GM18499 (cell line): Measurements from ENCODE around the gene CCDC148.
"Not testable (repeated sequence)": the region's sequence is repeated elsewhere in the genome, so short reads cannot be mapped to it uniquely, and the experiment has no call there.

Source experiments
- ATAC-seq: cut with Tn5 transposase; IDR thresholded peaks from one replicate; pipeline ENCODE4 v1.9.1; 2021; ENCODE audit warnings: moderate number of reproducible peaks; ENCODE audit not compliant: insufficient read depth, unreplicated experiment

Gene CCDC148

DNA sequence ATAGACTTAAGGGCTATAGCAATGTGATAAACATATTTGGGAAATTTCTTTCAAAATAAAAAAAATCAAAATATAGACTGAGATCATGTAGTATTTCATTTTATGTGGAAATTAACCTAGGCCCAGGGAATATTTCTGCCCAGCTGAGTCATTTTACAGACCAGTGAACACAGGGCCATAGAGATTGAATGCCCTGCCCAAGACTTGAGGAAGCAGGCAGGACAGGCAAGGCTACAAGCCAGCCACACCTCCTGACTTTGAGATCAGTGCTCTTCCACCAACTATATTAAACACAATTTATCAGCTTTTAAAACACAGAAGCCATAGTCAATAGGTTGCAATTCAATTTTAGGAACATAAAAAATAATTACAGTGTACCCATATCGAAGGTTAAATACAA, 12.9 kb downstream of the CCDC148 start:
- ATAC-seq, result no peak

DNA sequence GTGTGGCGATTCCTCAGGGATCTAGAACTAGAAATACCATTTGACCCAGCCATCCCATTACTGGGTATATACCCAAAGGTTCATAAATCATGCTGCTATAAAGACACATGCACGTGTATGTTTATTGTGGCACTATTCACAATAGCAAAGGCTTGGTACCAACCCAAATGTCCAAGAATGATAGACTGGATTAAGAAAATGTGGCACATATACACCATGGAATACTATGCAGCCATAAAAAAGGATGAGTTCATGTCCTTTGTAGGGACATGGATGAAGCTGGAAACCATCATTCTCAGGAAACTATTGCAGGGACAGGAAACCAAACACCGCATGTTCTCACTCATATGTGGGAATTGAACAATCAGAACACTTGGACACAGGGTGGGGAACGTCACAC, 17.5 kb downstream of the CCDC148 start:
- ATAC-seq, result not testable (repeated sequence)

DNA sequence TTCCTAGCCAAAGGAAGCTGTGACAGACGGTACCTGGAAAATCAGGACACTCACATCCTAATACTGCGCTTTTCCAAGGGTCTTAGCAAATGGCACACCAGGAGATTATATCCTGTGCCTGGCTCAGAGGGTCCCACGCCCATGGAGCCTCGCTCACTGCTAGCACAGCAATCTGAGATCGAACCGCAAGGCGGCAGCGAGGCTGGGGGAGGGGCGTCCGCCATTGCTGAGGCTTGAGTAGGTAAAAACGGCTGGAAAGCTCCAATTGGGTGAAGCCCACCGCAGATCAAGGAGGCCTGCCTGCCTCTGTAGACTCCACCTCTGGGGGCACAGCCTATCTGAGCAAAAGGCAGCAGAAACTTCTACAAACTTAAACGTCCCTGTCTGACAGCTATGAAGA, 22.8 kb downstream of the CCDC148 start:
- not testable (repeated sequence) for ATAC-seq

DNA sequence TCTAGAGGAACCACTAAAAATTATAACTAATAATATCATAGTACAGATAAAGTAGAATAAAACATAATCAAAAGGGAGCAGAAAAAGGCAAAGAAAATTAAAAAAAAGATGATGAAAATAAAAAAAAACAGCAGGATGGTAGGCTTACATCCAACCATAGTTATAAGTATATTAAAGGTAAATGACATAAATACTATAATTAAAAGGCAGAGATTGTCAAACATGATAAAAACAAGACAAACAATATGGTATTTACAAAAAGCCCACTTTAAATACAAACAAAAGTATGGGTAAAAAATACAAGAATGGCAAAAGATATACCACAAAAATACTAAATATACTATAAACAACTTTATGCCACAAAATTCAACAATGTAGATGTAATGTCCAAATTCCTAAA, 24.4 kb downstream of the CCDC148 start:
- ATAC-seq, result no peak

DNA sequence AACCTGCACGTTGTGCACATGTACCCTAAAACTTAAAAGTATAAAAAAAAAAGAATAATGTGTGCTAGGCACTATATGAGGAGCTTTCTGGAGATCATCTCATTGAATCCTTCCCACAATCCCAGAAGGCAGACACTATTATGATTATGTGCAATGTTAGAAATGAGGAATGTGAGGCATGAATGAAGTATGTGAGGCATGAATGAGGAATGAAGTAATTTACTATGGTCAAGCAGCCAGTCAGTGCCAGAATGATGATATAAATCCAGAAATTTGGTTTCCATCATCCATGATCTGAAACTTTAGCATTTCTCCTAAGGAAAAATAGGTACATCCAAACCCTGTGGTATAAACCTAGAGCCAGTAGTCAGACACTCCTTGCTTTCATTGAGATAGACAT, 42.0 kb downstream of the CCDC148 start:
- ATAC-seq, result no peak

DNA sequence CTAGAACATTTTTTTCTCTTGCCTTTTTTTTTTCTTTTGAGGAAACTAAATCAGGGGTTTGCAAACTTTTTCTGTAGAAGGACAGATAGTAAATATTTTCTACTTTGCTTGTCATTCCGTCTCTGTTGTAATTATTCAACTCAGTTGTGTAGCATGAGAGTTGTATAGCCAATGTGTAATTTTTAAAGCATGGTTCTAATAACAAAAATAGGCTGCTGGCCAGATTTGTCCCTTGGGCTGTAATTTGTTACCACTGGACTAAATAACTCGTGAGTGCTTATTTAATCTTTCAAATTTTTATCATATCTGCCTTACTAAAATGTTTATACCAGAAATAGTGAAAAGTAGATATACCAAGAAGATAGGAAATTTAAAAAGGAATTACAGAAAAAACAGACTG, 43.0 kb downstream of the CCDC148 start:
- ATAC-seq, result no peak

DNA sequence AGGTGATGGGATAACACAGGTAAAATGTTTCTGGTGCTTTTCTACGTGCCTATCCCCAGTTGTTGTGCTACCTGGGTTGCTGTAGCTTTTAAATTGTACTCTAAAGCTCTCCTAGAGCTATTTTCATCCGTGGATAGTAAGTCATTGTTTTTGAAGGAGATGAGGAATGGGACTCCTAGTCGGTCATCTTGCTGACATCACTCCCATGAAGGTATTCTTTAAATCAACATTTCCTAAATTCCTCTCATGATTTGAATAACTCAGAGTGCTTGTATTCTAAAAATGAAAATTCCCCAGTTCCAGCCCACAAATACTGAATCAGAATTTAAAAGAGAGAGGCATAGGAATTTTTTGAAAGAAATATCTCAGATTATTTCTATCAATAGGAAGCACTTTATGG, 44.3 kb downstream of the CCDC148 start:
- ATAC-seq, result no peak

DNA sequence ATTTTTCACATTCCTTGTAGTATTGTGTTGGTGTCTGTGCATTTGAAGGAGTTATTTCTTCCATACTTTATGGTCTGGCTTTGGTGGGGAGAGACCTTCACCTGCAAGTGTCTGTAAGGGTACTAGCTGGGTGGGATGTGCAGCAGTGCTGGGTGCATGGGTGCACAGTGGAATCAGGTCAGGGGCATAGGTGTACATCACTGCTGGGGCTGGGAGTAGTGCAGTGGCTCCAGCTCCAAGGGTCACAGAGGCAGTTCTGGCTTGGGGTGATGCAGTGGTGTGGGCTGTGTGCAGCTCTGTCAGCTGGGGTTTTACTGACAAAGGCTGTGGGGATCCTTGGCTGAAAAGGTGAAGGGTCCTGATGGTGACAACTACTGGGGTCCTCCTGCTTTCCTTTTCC, 44.8 kb downstream of the CCDC148 start:
- ATAC-seq, result no peak

DNA sequence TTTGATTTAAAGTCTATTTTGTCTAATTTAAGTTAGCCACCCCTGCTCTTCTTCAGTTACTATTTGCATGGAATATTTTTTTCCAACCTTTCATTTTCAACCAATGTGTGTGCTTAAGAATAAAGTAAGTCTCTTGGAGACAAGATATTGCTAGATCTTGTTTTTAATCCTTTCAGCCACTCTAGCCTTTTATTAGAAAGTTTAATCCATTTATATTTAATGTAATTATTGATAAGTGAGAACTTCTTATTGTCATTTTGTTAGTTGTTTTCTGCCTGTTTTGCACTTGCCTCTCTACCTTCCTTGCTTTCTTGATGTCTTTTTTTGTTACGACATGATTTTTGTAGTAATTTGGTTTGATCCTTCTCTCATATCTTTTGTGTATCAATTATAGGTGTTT, 46.4 kb downstream of the CCDC148 start:
- ATAC-seq, result no peak

DNA sequence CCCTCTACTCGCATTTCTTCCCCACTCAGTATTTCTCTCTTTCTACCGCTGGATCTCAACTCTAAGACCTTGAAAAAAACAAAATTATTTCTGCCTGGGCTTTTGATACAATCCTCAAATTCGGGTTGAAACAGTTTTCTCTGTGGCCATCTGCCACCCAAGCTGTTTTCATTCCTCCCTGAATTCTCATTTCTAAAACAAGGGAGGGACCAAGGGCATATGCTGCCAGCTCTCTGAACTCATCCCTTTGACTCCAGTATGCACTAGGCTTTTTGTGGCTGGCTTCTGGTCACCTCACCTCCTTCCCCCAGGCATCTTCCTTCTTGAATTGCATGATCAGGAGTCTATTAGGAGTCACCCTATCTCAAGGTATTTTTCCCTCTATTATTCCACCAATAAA, 49.5 kb downstream of the CCDC148 start:
- no peak for ATAC-seq

DNA sequence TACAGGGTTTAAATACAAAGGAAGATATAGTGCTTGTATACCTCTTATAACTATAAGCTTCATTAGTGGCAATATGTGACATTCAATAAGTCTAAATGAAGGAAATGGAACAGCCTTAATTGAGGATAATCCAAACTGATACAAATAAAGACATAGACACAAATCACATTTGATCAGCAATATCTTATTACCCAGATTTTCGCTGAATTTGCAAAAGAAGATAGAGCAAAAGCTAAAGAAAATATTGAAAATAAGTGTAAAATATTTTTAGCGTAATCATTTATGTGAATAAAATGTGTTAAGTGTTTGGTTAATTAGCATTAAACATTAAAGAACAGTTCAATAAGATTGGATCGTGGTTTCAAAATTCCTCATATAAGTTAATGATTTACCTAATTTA, 51.2 kb downstream of the CCDC148 start:
- no peak for ATAC-seq

DNA sequence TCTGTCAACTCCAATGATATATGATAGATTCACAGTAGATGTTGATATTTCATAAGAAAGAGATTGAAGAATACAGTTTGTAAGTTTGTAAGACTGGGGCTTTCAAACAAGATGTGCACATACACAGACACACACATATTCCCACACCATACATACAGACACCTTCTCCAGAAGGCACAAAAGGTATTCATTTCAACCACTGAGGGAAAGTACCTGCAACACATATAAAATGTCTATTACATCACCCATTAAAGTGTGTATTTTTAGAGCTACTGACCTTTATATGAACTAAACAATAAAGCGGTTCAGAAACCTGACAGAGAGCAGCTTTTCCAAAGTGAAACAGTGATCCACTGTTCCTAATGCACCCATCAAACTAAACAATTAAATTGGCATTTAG, 53.3 kb downstream of the CCDC148 start:
- no peak for ATAC-seq

DNA sequence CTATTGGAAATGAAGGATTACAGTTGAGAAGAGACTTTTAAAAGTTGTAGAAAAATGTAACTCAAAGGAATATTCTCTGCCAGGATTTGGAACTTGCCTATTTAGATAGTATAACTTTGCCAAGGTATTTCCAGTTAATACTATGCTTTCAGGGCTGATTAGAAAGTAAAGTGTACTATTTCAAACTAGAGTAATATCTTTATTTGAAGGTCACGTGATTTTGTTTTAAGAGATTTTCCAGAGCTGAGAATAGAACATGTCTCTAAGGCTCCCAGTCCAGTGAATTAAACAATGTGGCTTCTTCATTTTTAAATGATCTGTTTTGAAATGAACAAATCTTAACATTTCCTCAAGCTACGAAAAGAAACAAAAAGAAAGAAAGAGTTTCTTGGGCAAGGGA, 53.9 kb downstream of the CCDC148 start:
- ATAC-seq, result no peak

DNA sequence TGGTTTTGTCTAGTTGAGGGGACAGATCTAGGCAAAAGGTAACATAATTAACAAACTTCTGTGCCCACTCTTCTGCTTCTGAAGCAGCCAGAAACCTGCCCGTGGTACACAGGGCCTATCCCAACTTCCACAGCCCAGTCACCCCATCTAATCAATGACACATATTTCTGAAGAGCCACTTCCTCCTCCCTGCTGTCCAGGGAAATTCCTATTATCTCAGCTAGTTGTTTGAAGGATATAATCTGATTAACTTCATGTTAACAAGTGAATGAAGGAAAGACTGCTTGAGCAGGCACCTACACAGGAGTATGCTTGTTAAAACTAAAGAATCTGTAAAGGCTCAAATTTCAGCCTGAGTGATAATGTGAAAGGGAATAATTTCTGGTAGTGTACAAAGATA, 61.4 kb downstream of the CCDC148 start:
- no peak for ATAC-seq

DNA sequence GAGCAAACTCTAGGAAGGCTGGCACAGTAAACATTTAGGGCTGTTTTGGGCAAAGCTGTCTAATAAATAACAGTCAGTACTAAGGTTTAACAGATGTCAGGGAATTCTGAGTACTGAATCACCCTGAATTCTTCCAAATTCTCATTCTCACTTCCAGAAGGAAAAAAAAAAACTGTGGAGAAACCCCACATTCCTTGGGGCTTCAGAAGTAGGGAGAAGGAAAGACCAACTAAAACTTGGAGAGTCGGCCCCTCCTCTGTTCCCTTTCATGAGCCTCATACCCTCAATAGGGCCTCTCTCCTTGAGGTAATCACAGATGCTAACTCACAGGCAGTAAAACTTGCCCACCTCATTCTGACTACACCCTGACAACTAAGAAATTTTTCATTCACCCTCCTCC, 62.1 kb downstream of the CCDC148 start:
- ATAC-seq, result no peak

DNA sequence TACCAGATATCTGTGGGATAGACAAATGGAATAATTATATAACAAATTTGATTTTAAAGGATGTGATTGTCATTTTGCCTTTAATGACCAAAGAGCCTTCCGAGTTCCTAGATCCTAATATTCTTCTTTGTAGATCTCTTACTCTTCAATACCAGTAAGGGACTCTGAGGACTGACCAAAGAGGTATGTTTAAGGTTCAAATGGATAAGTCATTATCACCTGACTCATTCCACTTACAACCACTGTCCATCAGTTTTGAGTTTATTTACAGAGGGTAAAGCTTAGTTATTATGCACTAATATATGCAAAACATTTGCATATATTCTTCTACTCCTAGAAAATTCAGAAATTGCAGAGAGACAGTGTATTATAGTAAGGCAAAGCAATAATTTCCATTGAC, 62.7 kb downstream of the CCDC148 start:
- ATAC-seq, result no peak

DNA sequence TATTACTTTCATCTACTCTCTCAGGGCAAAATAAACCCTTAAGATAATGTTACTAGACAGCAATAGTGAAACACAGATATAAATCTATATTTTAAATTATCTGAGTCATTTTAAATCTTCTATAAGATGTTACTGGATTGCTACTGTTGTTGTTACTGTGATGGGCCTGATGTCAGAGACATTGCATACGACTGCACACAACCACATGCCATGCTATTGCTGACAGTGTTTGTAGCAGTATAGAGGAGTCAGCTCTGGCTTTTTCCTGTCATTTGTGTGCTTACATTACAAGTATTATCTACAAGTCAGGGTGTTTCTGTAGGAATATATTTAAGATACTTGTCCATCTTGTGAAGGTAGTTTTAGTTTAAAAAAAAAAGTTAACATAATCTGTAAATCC, 63.9 kb downstream of the CCDC148 start:
- ATAC-seq, result no peak

DNA sequence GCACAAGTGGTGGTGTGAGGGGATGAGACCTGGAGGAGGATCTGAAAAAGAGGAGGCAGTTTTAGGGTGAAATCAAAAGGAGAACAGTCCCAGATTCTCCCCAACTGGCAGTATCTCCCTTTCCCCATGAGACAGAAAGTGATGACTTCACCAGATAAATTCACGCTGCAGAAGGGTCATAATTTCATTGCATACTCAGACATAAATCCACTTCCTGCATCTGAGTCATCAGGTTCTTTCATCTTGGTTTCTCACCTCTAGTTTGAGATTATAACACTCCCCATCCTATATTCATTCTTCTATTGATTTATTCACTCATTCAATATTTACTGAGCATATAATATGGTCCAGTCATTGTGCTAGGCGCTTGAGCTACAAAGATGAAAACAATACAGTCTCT, 64.7 kb downstream of the CCDC148 start:
- no peak for ATAC-seq

DNA sequence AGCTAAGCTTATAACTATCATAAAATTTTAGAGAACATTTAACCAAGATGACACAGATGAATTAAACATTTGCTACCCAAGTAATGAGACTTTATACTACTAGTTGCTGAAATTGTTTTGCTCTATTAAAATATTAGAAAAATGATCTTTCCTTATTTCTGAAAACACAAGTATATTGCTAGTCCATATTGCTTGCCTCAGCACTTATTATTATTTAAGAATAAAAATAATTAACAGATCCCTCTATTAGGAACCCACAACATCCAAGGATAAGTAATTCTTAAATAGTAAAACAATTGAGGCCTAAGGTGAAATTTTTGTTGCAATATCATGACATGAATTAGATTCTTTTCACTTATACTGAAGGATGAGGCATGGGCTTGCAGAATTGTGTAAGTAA, 65.2 kb downstream of the CCDC148 start:
- no peak for ATAC-seq

DNA sequence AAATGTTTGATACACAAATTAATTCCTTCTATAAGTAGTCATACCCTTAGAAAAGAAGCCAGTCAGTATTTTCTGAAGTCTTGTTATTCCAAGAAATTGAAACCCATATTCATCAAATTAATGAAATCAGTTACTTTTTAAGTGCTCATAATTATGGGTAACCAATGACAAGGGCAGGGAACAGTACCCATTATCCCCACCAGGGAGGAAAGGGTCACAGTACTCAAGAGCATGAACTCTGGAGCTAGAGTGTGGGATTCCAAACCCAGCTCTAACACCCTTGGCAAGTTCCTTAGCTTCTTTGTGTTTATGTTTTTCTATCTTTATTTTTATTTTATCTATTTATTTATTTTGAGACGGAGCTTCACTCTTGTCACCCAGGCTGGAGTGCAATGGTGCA, 68.4 kb downstream of the CCDC148 start:
- no peak for ATAC-seq

DNA sequence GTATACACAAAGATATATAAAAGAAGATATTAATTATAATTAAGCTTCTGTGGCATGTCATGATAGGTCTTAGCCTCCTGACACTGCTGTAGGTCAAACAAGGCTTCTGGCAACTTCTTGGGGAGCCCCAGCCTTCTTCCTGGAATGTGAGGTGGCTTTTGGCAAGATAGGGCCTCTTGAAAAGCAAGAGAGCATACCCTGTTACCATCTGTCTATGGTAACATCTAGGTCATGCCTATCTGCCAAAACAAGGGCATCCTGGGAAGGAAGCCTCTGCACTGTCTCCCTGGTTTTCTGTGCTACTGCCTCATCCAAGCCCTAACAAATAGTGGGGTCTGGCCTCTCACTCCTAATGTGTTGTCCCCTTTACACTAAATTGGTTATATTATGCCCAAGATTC, 70.9 kb downstream of the CCDC148 start:
- ATAC-seq, result no peak

DNA sequence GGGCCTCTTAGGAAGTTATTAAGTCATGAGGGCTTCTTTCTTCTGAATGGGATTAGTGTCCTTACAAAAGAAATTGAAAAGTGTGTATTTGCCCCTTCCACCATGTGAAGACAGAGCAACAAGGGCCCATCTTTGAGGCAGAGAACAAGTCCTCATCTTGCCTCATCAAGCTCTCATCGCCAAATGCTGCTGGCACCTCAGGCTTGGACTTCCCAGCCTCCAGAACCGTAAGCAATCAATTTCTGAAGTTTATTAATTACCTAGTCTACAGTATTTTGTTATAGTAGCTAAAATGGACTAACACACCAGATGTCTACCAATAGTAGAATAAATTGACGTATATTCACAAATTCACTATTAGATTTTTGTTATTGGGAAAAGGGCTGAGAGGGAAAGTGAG, 74.6 kb downstream of the CCDC148 start:
- no peak for ATAC-seq

DNA sequence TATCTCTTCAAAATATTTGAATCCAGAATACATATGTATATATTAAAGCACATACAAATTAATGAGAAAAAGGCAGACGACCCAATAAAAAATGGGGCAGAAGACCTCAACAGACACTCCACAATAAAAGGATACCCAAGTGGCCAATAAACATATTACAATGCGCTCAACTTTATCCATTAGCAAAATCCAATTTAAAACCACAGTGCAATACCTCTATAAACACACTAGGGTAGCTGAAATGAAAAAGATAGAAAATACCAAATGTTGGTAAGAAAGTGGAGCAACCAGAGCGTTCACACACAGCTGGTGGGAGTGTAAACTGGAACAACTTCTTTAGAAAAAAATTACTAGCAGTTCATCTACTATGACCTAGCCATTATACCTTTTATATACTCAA, 75.3 kb downstream of the CCDC148 start:
- ATAC-seq, result no peak
